Measurements from ENCODE around the gene CORO1C. TPM values are rescaled to one million over a fixed set of nuclear protein-coding genes. Genes with fewer than 3 reads are reported as not detected.

The CORO1C gene
- total RNA-seq, 1 donor from 2014 or later, result 189 TPM

- Histone ChIP-seq H3K4me3 (no peak overlapping the region), H3K36me3 (no peaks in the 10 kb centered on the region), H3K27me3 (no peaks in the 10 kb centered on the region), H3K9me3 (no peaks in the 10 kb centered on the region), H3K27ac (no peak overlapping the region), H3K4me1 (peaks cover 8% of the 10 kb centered on the region)
- no peak for DNase-seq (ENCODE audit: extremely low spot score in 2 of 2)
- intact Hi-C loops (cut with DNase I), result no loop called here
- no peak for TF ChIP-seq CTCF (IDR thresholded peaks at IDR 0.05)
- TF ChIP-seq POLR2A (IDR thresholded peaks at IDR 0.05), result no peak
- no peak for TF ChIP-seq POLR2AphosphoS5 (IDR thresholded peaks at IDR 0.05; ENCODE audit: insufficient read depth in 1 of 2, low read depth in 1 of 2)
Observed at GRCh38 chr12:108613548-108613947, 117.8 kb downstream of the CORO1C start.

- Histone ChIP-seq H3K4me3 (no peak overlapping the region), H3K36me3 (no peaks in the 10 kb centered on the region), H3K27me3 (no peaks in the 10 kb centered on the region), H3K27ac (no peak overlapping the region), H3K9me3 (no peaks in the 10 kb centered on the region), H3K4me1 (peaks cover under 1% of the 10 kb centered on the region)
- TF ChIP-seq POLR2A (IDR thresholded peaks at IDR 0.05) (no peak), CTCF (IDR thresholded peaks at IDR 0.05) (no peak), POLR2AphosphoS5 (IDR thresholded peaks at IDR 0.05; ENCODE audit: insufficient read depth in 1 of 2, low read depth in 1 of 2) (no peak)
- intact Hi-C loops (cut with DNase I), result no loop called here
- no peak for DNase-seq (ENCODE audit: extremely low spot score in 2 of 2)
Observed at GRCh38 chr12:108612788-108613282, 118.5 kb downstream of the CORO1C start.

GRCh38 chr12:108611884-108612415 lies 119.4 kb downstream of the CORO1C start:
- Histone ChIP-seq H3K4me3 (no peak overlapping the region), H3K36me3 (no peaks in the 10 kb centered on the region), H3K27ac (no peak overlapping the region), H3K9me3 (no peaks in the 10 kb centered on the region), H3K27me3 (no peaks in the 10 kb centered on the region), H3K4me1 (no peaks in the 10 kb centered on the region)
- TF ChIP-seq POLR2AphosphoS5 (IDR thresholded peaks at IDR 0.05; ENCODE audit: insufficient read depth in 1 of 2, low read depth in 1 of 2) (no peak), POLR2A (IDR thresholded peaks at IDR 0.05) (no peak), CTCF (IDR thresholded peaks at IDR 0.05) (no peak)
- intact Hi-C loops (cut with DNase I), result no loop called here
- DNase-seq (ENCODE audit: extremely low spot score in 2 of 2), result no peak

GRCh38 chr12:108610856-108611605 lies 120.3 kb downstream of the CORO1C start:
- Histone ChIP-seq H3K4me3 (no peak overlapping the region), H3K36me3 (no peaks in the 10 kb centered on the region), H3K27me3 (no peaks in the 10 kb centered on the region), H3K4me1 (no peaks in the 10 kb centered on the region), H3K9me3 (no peaks in the 10 kb centered on the region), H3K27ac (peak overlapping the region; percentile 71)
- TF ChIP-seq CTCF (IDR thresholded peaks at IDR 0.05) (no peak), POLR2AphosphoS5 (IDR thresholded peaks at IDR 0.05; ENCODE audit: insufficient read depth in 1 of 2, low read depth in 1 of 2) (no peak), POLR2A (IDR thresholded peaks at IDR 0.05) (no peak)
- intact Hi-C loops (cut with DNase I), result no loop called here
- DNase-seq (ENCODE audit: extremely low spot score in 2 of 2), result no peak

DNA sequence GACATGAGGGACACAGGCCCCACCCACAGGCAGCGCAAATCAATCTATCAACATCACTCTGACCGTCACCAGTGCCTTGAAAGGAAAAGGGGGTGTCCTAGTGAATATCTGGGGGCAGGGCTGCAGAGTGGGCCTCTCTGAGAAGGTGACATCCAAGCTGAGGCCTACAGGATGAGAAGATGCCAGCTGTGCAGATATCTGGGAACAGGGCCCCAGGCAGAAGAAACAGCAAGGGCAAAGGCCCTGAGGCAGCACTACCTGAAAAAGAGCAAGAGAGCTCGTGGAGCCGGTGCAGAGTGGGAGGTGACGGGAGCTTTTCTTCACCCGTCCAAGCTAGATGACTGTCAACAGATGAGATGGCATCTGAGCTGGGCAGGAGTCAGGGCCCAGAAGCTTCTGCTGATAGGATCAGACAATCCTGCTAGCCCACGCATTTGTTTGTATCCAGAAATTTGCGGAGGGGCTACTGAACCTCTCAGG lies 120.9 kb downstream of the CORO1C start:
- intact Hi-C loops (cut with DNase I), result no loop called here

More for the DNA sequence above, 120.9 kb downstream of the CORO1C start:
- no peaks in the 10 kb centered on the region for H3K4me1 ChIP-seq
- no peaks in the 10 kb centered on the region for H3K27me3 ChIP-seq
- no peaks in the 10 kb centered on the region for H3K36me3 ChIP-seq
- no peaks in the 10 kb centered on the region for H3K9me3 ChIP-seq
- peak overlapping the region; percentile 71 for H3K27ac ChIP-seq
- TF ChIP-seq POLR2A (IDR thresholded peaks at IDR 0.05) (no peak), CTCF (IDR thresholded peaks at IDR 0.05) (no peak), POLR2AphosphoS5 (IDR thresholded peaks at IDR 0.05; ENCODE audit: insufficient read depth in 1 of 2, low read depth in 1 of 2) (no peak)
- H3K4me3 ChIP-seq, result no peak overlapping the region
- no peak for DNase-seq (ENCODE audit: extremely low spot score in 2 of 2)
